Panc1 (cell line): ENCODE results near the gene TSNAXIP1. TPM values are rescaled to one million over a fixed set of nuclear protein-coding genes. Genes with fewer than 3 reads are reported as not detected.

Source experiments
- ATAC-seq: fragments of 200-7000 bp; cut with Tn5 transposase; 2 replicates; pipeline ENCODE4 v1.9.1; 2020; ENCODE audit warnings: mild to moderate bottlenecking, moderate library complexity
- BruUV-seq: library from RNA; stranded (reverse); fragments of 400-500 nt; replicated peaks from 2 replicates; lab custom pipeline; 2021; lab: Mats Ljungman, UMichigan
- CTCF ChIA-PET: fragments of 300-600 bp; sonication (Branson Sonifier 250); formaldehyde crosslinking; loops from one replicate; lab custom pipeline; 2022; ENCODE audit warnings: antibody characterized with exemption; lab: Charles Lee
- POLR2A ChIA-PET: fragments of 300-600 bp; sonication (Branson Sonifier 250); formaldehyde crosslinking; loops from one replicate; lab custom pipeline; 2022; ENCODE audit warnings: antibody characterized with exemption; lab: Charles Lee
- DNase-seq: peaks from one replicate; pipeline ENCODE4 v3.0.0-alpha.2; 2010; ENCODE audit warnings: low read depth, low spot score
- H3K27ac ChIP-seq: 2 replicates; pipeline ENCODE4 v1.5.1; 2011; ENCODE audit warnings: mild to moderate bottlenecking, low read length, inconsistent platforms
- H3K27me3 ChIP-seq: fragments of 200-500 bp; sonication (Bioruptor generic); 2 replicates; pipeline ENCODE4 v1.6.0; 2014; ENCODE audit warnings: low read length, inconsistent platforms; ENCODE audit not compliant: control insufficient read depth, insufficient read depth
- H3K36me3 ChIP-seq: fragments of 200-500 bp; sonication (Bioruptor generic); 2 replicates; pipeline ENCODE4 v1.5.1; 2014; ENCODE audit warnings: inconsistent platforms, mild to moderate bottlenecking, low read length, moderate library complexity; ENCODE audit not compliant: control insufficient read depth, insufficient read depth
- H3K4me1 ChIP-seq: 2 replicates; pipeline ENCODE4 v1.5.1; 2011; ENCODE audit warnings: inconsistent platforms, mild to moderate bottlenecking, low read length, moderate library complexity; ENCODE audit not compliant: control insufficient read depth, insufficient read depth
- H3K4me3 ChIP-seq, 2 experiments: 2 replicates each; pipeline ENCODE4 v1.5.1; 2011 to 2012; ENCODE audit warnings: low read depth in 2 of 2, low read length in 2 of 2, mild to moderate bottlenecking in 2 of 2, inconsistent platforms in 1 of 2, moderate library complexity in 1 of 2
- H3K9me3 ChIP-seq: fragments of 200-500 bp; sonication (Bioruptor generic); 2 replicates; pipeline ENCODE4 v1.5.1; 2014; ENCODE audit warnings: low read depth, mild to moderate bottlenecking, inconsistent platforms, low read length, moderate library complexity; ENCODE audit not compliant: control insufficient read depth, insufficient read depth
- CTCF ChIP-seq: fragments of 450-650 bp; IDR thresholded peaks from 2 replicates; pipeline ENCODE4 v1.5.1; 2017; ENCODE audit warnings: mild to moderate bottlenecking
- POLR2AphosphoS5 ChIP-seq: IDR thresholded peaks from 2 replicates; pipeline ENCODE4 v1.6.1; 2012; ENCODE audit warnings: mild to moderate bottlenecking, low read depth, low read length, moderate library complexity
- REST ChIP-seq, 2 experiments: IDR thresholded peaks; 2 replicates each; pipeline ENCODE4 v1.6.1; 2011 to 2012; ENCODE audit warnings: low read depth in 2 of 2, control low read depth in 1 of 2, low read length in 1 of 2, mild to moderate bottlenecking in 1 of 2, moderate library complexity in 1 of 2; ENCODE audit not compliant: insufficient read depth in 1 of 2
- SIN3A ChIP-seq: IDR thresholded peaks from 2 replicates; pipeline ENCODE4 v1.6.1; 2012; ENCODE audit warnings: low read depth, mild to moderate bottlenecking, low read length, moderate library complexity, borderline replicate concordance; ENCODE audit not compliant: insufficient read depth
- TCF7L2 ChIP-seq: IDR thresholded peaks from 2 replicates; pipeline ENCODE4 v1.6.1; 2011; ENCODE audit warnings: mild to moderate bottlenecking, low read depth, low read length, inconsistent platforms
- in situ Hi-C: cut with HindIII; loops from 2 replicates; pipeline ENCODE4 v1.10.0; 2016; ENCODE audit warnings: low sequenced_read_pairs, low pct_unique_long_range_greater_than_20kb
- intact Hi-C: fragments of 100-400 bp; cut with micrococcal nuclease; formaldehyde crosslinking; loops from one replicate; pipeline ENCODE4 v1.10.0; 2022; ENCODE audit not compliant: unreplicated experiment
- total RNA-seq: library from RNA; stranded (reverse); gene quantifications from one replicate; pipeline ENCODE4 v1.2.1, GENCODE V29; 2021; ENCODE audit not compliant: unreplicated experiment

The TSNAXIP1 gene
- total RNA-seq, 1 experiment from 2014 or later, result 1.6 TPM

- DNase-seq (no peak), ATAC-seq (no peak)
- Histone ChIP-seq H3K4me1 (no peaks in the 10 kb centered on the region), H3K36me3 (no peaks in the 10 kb centered on the region), H3K27me3 (no peaks in the 10 kb centered on the region), H3K27ac (no peak overlapping the region), H3K4me3 (no peak overlapping the region), H3K9me3 (no peaks in the 10 kb centered on the region)
- TF ChIP-seq POLR2AphosphoS5 (no peak), CTCF (no peak), REST (IDR thresholded peaks at IDR 0.05; ENCODE audit: insufficient read depth in 1 of 2, low read depth in 2 of 2, low read length in 1 of 2) (no peak), SIN3A (no peak), TCF7L2 (no peak)
- in situ Hi-C loops (no loop called here), intact Hi-C loops (no loop called here)
- ChIA-PET CTCF (no interaction called here), POLR2A (no interaction called here)
- no TSS peak for BruUV-seq
These were observed 42.5 kb upstream of the TSNAXIP1 start for GRCh38 chr16:67764158-67764667.

DNA sequence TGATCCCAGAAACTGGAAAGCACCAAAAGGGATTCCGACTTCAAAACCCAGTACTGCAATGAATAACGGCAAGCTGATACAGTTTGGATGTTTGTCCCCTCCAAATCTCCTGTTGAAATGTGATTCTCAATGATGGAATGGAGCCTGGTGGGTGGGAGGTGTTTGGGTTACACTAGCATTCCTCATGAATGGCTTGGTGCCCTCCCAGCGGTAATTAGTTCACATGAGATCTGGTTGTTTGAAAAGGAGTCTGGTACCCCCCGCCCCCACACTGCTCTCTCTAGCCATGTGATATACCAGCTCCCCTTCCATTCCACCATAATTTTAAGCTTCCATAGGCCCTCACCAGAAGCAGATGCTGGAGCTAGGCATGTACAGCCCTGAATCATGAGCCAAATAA, 40.4 kb upstream of the TSNAXIP1 start:
- TF ChIP-seq REST (IDR thresholded peaks at IDR 0.05; ENCODE audit: insufficient read depth in 1 of 2, low read depth in 2 of 2, low read length in 1 of 2) (no peak), TCF7L2 (no peak), POLR2AphosphoS5 (no peak), SIN3A (no peak), CTCF (no peak)
- no peak for DNase-seq
- Histone ChIP-seq H3K4me1 (no peaks in the 10 kb centered on the region), H3K4me3 (no peak overlapping the region), H3K9me3 (no peaks in the 10 kb centered on the region), H3K27ac (no peak overlapping the region), H3K27me3 (no peaks in the 10 kb centered on the region), H3K36me3 (no peaks in the 10 kb centered on the region)
- ChIA-PET POLR2A (no interaction called here), CTCF (interaction anchor here (0.5 kb wide), 1 partner anchor 50 kb away, joined by 3 read pairs; no protein-coding TSS in a partner anchor)
- in situ Hi-C loops (no loop called here), intact Hi-C loops (no loop called here)
- no peak for ATAC-seq
- no TSS peak for BruUV-seq
